Measurements from ENCODE around the gene MRPS22. TPM values are rescaled to one million over a fixed set of nuclear protein-coding genes. Genes with fewer than 3 reads are reported as not detected.

The MRPS22 gene
- total RNA-seq, 1 experiment from 2014 or later, result 45.7 TPM

DNA sequence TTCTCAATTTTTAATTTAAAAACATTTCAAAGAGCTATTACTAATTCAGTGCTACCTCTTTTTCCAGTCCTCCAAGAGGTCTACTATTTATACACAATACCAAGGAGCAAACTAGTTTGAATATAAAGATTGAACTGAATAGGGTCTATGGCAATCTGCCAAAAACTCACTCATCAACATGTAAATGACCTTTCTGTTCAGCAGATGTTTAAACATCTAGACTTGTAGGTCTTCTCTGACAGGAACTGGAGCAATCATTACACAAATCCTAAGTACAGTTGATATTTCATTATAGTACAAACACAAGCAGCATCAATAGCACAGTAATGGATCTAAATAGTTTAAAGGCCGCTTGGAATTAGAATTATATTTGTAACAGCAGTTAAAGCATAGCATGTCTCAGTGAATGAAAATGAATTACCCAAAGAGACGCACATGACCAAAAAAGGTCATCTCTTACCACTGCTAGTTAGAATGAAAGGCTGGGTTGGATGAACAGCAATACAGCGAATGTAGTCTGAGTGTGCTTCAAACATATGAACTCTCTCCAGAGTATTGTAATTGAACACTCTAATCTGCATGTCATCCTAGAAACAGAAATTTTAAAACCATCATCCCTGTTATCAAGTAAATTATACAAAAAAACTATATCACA, 34.9 kb downstream of the MRPS22 start:
- Histone ChIP-seq H2BK20ac (ENCODE audit: low read depth, low read length, poor library complexity, severe bottlenecking) (no peak overlapping the region), H2BK5ac (ENCODE audit: insufficient read length, low read length) (no peak overlapping the region), H2BK12ac (ENCODE audit: insufficient read length, low read depth, low read length) (no peak overlapping the region), H4K91ac (ENCODE audit: insufficient read length, low read depth, low read length) (no peak overlapping the region), H3K9ac (ENCODE audit: extremely low read depth, insufficient read length, low read length) (no peak overlapping the region), H3K27ac (ENCODE audit: insufficient read length, low read depth, low read length) (no peak overlapping the region), H4K20me1 (ENCODE audit: control insufficient read depth, insufficient read depth, insufficient read length) (no peaks in the 10 kb centered on the region), H2BK120ac (ENCODE audit: low read depth, low read length, poor library complexity, severe bottlenecking) (no peak overlapping the region), H3K23me2 (ENCODE audit: insufficient read length, low read depth, low read length, poor library complexity, severe bottlenecking) (no peaks in the 10 kb centered on the region), H3K23ac (ENCODE audit: insufficient read length, low read depth, low read length) (no peak overlapping the region), H4K8ac (replicated peaks; ENCODE audit: insufficient read length, low read depth, low read length) (no peak overlapping the region), H3K14ac (ENCODE audit: insufficient read depth, low read length) (no peak overlapping the region), H3K79me2 (ENCODE audit: insufficient read depth, low read length) (no peaks in the 10 kb centered on the region), H2AFZ (ENCODE audit: low read length) (no peak overlapping the region), H4K5ac (ENCODE audit: insufficient read length, low read depth, low read length) (no peak overlapping the region), H2AK5ac (ENCODE audit: insufficient read length, low read length) (no peak overlapping the region), H3T11ph (ENCODE audit: low read length) (no peak overlapping the region), H3K79me1 (ENCODE audit: insufficient read depth, low read depth, low read length, poor library complexity, severe bottlenecking) (peaks cover 4% of the 10 kb centered on the region), H3K4me2 (ENCODE audit: insufficient read depth, insufficient read length, low read length) (no peak overlapping the region), H3K4ac (ENCODE audit: low read depth, low read length) (no peak overlapping the region), H3K9me3 (ENCODE audit: control insufficient read depth, low read depth, low read length) (no peaks in the 10 kb centered on the region), H2BK15ac (ENCODE audit: low read depth, low read length) (no peak overlapping the region), H3K4me1 (ENCODE audit: insufficient read depth, low read length) (no peaks in the 10 kb centered on the region), H3K18ac (ENCODE audit: insufficient read length, low read depth, low read length) (no peak overlapping the region), H3K56ac (ENCODE audit: insufficient read length, low read depth, low read length) (no peak overlapping the region), H3K27me3 (ENCODE audit: insufficient read depth, low read length) (no peaks in the 10 kb centered on the region)
- WGBS (ENCODE audit: extremely low coverage, insufficient read length, low lambda C conversion rate), result no CpG with 5 or more reads among the region's 3 CpGs
- no peak for DNase-seq
- TF ChIP-seq CTCF (conservative IDR thresholded peaks at IDR 0.05), result no peak
- H3K9me3 Mint-ChIP-seq, result no peaks in the 10 kb centered on the region
- no peak overlapping the region for H3K27ac Mint-ChIP-seq
- no peaks in the 10 kb centered on the region for H3K4me1 Mint-ChIP-seq
- H3K27me3 Mint-ChIP-seq (ENCODE audit: low read depth), result no peaks in the 10 kb centered on the region
- no peak overlapping the region for H3K4me3 Mint-ChIP-seq
- peaks cover 23 to 66% (median 66%) of the 10 kb centered on the region in 3 experiments; a peak in 6 of 7 replicates for H3K36me3 Mint-ChIP-seq (ENCODE audit: insufficient read depth in 1 of 3, low read depth in 3 of 3)

All from H9 (cell line).